Activated CD4-positive, alpha-beta T cell treated with anti-CD3 and anti-CD28 coated beads for 24 hours (primary cell): ENCODE results near the gene PON1.

Experiments used
- DNase-seq, 2 donors: peaks; one replicate each; pipeline ENCODE4 v3.0.0-alpha.2; 2020; ENCODE audit warnings: low read depth in 2 of 2

Gene PON1

GRCh38 chr7:95255691-95256090 is 68.6 kb downstream of the PON1 start:
- DNase-seq, result no peak

- no peak for DNase-seq
These were observed 70.3 kb downstream of the PON1 start for GRCh38 chr7:95253986-95254385.

DNA sequence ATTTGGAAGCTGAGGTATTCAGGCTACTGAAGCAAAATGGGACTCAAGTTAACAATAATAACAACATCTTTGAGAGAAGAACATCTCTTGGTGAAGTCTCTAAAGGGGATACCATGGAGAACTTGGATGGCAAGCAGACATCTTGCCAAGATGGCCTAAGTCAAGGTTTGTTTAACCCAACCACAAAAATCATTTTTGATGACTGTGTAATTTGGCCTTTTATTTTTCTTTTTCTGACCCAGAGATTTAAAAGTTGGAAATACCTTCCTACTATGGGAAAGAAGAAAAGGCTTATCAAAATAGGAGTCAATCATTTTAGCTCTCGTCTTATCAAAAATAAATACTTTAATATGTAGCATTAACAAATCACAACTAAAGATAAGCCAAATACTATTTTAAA is 72.4 kb downstream of the PON1 start:
- DNase-seq, result no peak

GRCh38 chr7:95250571-95250970 is 73.8 kb downstream of the PON1 start:
- DNase-seq, result no peak
